Uterus (tissue), 2 donors: ENCODE measurements around the gene PLAAT4.

Experiments
- CTCF ChIP-seq, 4 experiments: fragments of 200-600 bp in 2 of 4; fragments of 450-650 bp in 2 of 4; sonication (generic) in 2 of 4; IDR thresholded peaks; one replicate each; pipeline ENCODE4 v1.5.1; 2016 to 2019; ENCODE audit warnings: antibody characterized with exemption in 4 of 4, mild to moderate bottlenecking in 2 of 4, moderate library complexity in 1 of 4
- POLR2A ChIP-seq, 2 donors: fragments of 450-650 bp; IDR thresholded peaks; one replicate each; pipeline ENCODE4 v1.6.1; 2016; ENCODE audit warnings: antibody characterized with exemption in 2 of 2, mild to moderate bottlenecking in 1 of 2, moderate library complexity in 1 of 2

- TF ChIP-seq CTCF (IDR thresholded peaks at IDR 0.05) (no peak), POLR2A (IDR thresholded peaks at IDR 0.05) (no peak)
Observed at GRCh38 chr11:63510360-63511047, 26.1 kb upstream of the PLAAT4 start.
